Measurements from ENCODE around the gene FIGNL2.
"Not testable (repeated sequence)": the region's sequence is repeated elsewhere in the genome, so short reads cannot be mapped to it uniquely, and the experiment has no call there.

Gene FIGNL2

DNA sequence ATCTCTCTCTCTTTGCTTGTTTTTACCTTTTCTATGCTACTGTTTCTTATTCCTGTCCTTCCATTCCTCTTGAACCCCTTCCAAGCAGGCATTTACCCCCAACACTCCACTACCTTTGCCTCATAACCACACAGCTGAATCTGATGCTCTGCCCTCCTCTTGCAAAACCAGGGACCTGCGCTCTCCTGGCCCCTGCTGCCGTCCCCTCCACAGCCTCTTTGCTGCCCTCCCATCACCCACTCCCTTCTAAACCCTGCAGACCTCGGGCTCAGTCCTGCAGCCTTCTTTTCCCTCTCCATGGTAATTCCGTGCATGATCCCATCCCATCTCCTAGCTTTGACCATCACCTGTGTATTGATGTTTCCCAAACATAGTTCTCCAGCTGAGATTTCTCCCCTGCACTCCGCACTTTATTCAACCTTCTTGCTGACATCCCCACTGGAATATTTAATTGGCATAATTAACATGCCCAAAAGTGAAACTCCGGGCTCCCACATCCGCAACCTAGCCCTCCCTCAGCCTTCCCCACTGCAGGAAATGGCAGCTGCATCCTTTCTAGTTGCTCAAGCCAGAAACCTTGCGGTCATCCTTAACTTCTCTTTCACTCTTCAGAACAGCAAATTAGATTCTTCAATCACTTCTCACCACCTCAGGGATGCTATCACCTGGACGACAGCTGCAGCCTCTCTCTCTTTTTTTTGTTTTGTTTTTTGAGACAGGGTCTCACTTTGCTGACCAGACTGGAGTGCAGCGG, 16.0 kb downstream of the FIGNL2 start:
- no peak for DNase-seq

DNA sequence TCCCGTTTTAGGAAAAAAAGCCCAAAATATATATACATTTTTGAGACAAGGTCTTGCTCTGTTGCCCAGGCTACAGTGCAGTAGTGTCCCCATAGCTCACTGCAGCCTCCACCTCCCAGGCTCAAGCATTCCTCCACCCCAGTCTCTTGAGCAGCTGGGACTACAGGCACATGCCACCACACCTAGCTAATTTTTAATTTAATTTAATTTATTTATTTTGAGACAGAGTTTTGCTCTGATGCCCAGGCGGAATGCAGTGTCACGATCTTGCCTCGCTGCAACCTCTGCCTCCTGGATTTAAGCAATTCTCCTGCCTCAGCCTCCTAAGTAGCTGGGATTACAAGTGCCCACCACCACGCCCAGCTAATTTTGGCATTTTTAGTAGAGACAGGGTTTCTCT, 16.7 kb downstream of the FIGNL2 start:
- DNase-seq = not testable (repeated sequence)

DNA sequence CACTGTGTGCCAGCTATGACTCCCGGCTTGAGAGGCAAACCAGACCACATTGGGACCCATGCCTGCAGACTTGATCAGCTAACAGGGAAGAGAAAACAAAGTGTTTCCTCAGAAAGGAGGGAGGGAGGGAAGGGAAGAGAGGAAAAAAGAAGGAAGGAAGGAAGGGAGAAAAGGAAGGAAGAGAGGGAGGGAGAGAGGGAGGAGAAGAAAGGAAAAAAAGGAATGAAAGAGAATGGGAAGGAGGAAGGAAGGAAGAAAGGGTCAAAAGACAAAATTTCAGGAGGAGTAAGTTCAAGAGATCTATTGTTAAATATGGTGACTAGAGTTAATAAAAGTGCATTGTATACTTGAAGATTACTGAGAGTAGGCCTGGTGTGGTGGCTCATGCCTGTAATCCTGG, 18.9 kb downstream of the FIGNL2 start:
- DNase-seq = no peak

DNA sequence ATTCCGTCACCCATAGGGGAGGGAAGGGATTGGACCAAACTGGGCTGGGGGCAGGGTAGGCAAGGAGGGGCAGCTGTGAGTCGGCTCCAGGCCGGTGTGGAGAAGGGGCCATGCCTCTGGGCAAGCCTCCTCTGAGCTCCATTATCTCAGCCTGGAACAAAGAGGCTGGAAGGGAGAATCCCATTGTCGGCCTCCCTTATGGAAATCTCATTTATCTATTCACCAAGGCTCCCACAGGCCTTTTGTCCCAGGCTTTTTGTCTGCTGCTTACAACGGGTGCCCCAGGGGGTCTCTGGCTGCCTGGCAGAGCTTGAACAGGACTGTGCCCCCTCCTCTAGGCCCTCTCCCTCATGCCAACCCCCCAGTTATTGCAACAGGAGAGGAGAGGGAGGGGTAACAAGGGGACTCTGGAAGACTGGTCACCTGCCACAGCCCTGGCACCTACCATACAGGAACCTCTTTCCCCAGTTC, 19.5 kb downstream of the FIGNL2 start:
- no peak for DNase-seq

DNA sequence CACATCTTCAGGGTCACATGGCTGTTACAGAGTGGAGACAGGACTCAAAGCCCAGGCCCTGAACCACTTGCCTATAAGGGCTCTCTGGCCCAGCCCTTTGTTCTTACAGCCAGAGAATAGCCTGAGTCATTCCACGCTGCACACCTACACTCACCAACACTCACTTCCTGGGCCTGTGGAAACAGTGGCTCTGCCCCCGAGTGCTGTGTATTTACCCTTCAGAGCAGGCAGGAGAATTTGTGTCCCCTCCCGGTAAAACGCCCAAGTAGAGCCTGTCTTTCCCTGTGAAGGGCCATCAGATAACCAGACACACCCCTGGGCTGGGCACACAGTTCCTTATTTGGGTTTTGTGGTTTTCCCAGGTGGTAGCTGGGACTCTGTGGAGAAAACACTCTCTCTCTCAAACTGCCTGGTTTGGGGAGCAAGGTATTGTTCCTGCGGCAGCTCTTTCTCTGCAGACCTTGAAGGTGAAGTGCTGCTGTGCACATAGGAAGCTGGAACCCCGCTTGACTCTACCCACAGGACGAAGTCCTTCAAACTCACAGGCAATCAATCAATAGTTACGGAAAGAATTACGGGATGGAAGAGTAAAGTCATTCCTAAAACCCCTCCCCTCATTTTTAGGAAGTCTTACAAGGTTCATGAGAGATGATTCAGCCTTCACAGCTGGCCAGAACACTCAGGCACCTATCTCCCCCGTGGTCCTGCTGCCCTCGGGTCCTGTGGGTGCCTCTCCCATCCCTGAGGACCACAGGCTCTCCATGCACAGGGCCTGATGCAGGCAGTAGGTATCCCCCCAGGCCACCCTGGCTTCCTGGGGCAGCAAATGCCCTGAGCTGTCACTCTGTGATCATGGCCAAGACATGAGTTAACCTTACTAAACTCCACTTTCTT, 20.3 kb downstream of the FIGNL2 start:
- peak; percentile 25 for DNase-seq

DNA sequence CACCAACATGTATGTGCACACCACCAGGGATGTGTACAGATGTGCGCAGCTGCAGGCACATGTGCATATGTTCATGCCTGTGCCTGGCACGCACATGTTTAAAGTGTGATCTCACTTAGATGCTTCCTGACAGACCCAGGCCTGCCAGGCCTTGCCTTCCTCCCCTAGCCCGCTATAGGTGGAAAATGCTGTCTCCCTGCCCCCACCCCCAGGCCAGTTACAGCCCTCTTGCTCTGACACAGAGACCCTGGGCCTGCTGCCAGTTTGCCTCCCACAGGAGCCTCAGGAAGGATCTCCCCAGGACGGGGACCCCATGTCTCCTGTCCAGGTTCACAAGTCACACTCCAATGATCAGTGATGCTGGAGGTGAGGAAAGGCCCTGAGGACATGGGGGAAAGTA, 21.6 kb downstream of the FIGNL2 start:
- DNase-seq = no peak

DNA sequence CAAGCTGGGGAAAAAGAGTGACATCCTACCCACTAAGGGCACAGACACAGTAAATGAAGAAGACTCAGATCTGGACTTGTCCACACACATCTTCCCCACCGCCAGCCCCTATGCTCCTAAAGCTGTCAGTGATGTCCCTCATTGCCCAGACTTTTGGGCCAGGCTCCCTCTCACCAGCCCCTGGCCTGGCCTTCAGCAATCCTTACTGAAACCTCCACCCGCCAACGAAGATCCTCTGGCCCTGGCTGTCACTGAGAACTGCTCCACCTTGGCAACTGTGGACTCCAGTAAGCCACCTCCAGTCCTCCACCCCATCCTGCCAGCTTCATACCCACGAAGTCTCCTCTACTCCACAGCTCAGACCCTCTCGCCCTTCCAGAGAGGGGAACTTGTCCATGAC, 23.3 kb downstream of the FIGNL2 start:
- no peak for DNase-seq

DNA sequence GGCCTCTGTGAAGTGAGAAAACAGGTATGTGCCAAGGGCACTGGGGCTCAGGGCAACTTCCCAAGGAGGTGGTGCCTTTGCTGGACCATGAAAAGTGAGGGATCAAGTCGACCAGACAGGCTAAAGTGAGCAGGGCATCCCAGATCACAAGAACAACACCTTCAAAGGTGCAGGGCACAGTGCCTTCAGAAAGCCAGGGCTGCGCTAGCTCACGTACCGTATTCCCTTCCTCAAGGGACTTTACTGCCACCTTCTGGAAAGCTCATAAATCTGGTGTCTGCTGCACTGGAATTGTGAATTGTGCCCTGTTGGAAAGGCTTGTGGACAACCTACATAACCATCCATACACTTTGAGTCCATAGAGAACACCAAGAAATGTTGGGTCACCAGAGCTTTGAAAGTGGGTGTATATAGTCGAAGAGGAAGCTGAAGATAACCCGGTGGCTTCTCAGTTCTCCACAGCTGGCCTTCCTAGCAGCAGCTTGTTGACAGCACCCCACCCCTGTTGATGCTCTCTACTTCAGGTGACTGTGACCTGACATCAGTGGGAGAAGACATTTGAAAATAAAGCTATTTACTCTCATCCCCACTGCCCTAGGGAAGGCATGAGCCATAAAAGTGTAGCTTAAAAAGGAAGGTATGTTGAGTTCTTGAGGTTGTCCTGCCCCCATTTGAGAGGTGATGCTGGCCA, 24.5 kb downstream of the FIGNL2 start:
- peak; percentile 67 for DNase-seq

DNA sequence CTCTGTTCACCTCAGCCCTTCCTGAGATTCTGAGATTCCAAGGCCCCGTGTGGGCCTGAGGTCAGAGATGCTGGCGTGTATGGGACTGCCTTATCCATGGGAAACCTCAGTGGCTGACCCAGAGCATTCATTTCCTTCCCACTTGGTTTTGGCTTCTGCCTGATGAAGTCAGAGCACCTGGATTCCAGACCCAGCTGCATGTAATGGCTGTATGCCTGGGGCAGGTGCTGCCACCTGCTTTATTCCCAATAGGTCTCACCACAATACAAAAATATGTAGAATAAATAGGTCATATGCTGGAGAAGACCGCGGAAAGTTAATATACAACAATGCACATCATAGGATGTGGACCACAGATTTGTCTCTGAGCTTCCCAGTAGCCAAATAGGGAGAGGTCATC, 25.6 kb downstream of the FIGNL2 start:
- no peak for DNase-seq

DNA sequence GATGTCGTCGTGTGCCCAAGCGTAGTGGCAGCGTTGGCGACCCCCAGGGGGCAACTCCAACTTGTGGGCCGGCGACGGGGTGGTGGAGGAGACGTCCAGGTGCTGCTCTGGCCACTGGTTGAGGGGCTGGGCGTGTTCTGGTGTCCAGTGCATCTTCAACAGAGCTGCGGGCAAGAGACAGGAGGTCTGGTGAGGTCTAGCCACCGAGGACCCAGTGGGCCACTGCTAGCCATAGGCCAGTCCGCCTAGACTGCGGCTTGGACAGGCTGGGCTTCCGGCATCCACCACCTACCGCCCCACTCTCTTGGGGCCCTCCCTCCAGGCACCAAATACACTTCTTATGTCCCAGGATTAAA, 26.3 kb downstream of the FIGNL2 start:
- no peak for DNase-seq

DNA sequence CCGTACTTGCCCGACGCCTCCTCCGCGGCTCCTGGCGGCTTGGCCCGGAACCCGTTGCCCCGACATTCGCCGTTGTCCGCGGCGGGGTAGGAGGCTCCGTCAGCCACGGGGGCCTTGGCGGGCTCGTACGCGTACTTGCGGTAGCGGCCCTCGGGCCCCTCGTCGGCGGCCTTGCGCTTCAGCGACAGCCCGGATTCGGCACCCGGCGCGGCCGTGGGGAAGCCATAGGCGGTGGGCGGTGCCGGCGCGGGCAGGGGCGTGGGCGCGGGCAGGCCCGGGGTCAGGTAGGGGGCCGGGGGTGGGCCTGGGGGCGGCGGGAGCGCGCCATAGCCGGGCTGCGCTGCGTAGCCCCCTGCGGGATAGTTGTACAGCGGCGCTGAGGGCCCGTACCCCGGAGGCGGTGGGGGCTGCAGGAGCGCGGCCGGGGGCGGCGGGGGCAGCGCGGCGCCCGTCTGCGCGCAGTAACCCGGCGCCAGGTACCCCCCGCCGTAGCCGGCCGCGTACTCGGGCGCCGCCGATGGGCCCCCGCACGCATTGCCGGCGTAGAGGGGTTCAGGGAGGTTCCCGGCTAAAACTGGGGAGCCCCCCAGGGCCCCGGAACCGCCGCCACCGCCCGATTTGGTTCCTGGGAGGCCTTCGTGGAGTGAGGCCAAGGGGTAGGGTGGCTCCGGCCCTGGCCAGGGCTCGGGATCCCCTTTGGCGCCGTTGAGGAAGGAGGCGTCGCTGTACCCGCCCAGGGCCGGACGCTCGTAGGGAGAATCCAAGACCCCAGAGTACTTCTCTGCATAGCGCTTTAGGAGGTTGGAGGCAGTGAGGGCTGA, 26.9 kb downstream of the FIGNL2 start:
- DNase-seq = no peak

DNA sequence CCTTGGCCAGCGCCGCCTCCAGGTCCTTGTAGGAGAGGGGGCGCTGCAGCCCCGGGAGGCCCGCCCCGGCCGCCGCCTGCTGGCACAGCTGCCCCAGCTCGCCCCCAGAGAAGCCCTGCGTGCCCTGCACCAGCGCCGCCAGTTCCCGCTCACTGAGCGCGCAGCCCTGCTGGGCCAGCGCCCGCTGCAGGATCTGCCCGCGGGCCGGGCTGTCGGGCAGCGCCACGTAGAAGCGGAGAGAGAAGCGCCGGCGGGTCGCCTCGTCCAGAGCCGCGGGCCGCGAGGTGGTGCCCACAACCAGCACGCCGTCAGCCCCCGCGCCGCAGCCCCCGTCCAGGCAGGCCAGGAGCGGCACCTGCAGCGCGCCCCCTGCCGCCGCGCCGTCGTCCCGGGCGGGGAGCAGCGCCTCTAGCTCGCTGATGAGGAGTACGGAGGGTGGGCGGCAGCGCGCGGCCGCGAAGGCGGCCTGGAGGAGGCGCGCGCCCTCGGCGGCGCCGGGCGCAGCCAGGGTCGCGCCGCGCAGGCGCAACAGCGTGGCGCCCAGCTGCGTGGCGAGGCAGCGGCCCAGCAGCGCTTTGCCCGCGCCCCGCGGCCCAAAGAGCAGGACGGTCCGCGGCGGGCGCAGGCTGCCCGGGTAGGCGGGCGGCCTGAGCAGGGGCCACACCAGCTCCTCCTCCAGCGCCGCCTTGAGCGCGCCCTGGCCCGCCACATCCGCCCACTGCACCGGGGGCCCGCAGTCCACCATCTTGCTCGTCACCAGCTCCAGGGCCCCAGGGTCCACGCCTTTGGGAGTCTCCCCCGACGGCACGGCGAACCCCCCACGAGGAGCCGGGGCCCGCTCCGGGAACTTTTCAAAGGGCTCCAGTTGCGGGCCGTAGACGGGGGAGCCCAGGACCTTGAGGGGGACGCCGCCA, 27.7 kb downstream of the FIGNL2 start:
- DNase-seq = peak; percentile 19

DNA sequence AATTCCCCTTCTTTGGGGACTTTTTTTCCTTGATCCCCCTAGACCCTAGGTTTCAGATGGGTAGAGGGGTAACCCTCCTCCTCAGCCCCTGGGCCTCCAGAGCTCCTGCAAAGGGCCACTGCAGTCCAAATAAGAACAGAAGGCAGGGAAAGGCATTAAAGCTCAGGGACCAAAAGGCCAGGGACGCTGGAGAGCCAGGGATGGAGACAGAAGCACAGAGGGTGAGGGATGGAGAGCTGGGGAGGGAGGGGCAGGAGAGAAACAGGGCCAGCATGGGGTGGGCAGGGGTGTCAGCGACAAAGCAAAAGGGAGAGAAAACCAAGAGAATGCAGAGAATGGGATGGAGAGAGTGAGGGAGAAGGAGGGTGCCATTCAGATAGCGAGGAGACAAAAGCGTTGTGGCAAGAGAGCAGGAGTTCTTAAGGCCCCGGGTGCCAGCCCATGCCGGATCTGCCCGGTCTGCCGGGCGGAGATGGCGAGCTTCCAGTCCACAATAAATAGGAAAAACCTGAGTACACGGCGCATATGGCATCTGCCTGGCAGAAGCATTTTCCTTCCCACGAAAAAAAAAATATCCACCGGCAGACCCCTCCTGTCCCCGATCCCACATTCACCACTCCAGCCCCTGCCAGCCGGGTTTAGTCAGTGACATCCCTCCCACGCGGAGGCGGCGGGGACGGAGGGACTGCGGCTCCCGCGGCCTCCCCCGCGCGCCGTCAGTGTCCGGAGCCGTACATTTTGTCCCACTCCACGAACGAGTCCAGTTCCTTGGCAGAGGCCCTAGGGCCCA, 28.6 kb downstream of the FIGNL2 start:
- no peak for DNase-seq

DNA sequence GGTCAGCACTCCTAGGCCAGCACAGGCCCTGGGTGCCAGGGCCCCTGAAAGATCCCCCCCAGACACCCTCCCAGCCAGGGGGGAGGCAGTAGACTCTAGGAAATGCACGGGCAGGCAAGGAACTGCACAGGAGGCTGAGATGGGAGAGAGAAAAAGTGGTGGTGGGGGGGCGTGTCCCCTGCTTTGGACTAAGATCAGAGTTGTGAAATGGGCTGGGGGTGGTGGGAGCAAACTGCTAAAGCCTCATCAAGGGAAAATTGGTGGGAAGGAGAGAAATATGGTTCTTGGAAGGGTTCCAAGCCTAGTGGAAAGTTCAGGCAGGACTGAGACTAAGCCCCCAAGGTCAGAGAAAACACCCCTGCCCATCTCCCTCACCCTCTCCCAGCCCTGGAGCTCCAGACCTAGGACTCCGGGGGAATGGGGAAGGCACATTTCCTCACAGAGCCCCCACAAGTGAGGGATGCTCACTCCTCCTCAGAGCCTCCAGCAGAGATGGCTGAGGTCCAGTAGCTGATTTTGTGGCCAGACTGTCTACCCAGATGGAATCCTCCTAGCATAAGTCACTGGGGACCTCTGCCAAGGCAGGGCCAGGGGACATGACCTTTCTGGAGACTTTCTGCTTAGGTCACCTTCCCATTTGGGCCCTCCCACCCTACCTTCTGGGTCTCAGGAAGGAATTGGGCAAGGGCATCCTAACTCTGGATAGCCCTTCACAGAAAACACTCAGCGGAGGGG, 29.8 kb downstream of the FIGNL2 start:
- no peak for DNase-seq

DNA sequence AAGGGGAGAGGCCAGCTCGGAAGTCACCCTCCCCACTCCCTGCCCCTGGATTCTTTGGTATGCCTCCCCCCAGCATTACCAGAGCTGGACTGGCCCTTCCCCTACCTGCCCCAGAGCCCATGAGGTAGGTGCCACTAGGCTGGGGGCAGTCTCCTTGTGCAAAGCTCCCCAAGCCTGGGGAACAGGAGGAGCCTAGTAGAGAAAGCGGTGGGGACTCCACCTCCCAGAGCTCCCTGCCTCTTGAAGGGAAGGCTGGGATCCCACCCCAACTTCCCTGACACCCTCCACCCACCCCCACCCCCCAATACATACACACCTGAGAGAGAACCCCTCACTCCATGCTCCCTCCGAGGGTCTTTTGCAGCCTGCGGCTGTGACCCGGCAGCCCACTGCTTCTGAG, 30.4 kb downstream of the FIGNL2 start:
- DNase-seq = no peak

DNA sequence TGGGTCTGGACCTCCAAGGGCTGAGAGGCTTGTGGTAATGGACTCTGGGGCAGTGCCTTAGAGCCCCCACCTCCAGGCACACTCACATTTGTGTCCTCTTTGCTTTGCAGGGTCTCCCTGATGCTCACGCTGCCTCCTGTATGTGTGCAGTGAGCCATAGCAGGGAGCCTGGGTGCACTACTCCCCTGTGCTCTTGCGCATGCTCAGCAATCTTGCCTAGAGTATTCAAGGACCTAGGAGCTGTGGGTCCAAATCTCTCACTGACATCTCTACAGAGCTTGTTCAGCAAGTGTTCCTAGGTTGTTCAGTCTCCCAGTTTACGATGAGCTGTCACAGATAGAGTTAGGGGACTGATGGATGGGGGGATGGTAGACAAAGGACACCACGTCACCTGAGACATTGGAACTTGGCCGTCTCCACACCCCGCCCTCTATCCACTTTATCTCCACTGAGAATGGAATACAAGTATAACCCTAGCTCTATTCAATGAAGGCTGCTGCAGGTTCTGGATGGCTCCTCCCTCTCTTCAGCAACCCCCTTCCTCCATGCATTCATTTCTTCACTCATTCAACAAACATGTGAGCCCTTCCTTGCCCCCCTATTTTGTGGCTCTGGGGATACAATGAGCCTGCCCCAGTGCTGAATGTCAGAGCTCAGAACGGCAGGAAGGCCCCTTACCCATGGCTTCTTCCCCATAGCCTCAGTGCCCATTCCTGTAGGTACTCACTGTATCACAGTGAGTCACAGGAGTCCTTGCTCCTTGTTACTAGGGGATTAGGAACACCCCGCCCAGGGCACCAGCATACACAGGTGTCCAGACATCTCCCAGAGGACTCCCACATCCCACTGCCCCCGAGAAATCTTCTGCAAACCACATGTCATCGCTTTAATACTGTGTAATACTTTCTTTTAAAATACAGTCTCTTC, 31.2 kb downstream of the FIGNL2 start:
- DNase-seq = no peak

DNA sequence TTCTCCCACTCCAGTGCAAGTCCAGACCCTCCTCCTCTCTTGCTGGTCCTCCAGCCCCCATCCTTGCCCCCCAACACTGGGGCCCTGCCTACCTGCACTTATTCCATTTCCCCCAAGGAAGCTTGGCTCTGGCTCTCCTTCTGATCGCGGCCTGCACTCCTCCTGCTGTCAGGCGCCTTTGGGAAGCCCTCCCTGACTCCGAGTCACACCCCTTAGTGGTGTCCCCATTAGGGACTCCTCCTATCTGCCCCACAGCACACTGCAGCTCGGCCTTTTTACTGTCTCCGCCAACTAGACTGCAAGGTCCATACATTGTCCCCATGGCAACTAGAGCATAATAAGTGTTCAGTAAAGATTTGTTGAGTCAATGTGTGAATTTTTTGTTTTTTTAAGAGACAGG, 32.9 kb downstream of the FIGNL2 start:
- DNase-seq = no peak

DNA sequence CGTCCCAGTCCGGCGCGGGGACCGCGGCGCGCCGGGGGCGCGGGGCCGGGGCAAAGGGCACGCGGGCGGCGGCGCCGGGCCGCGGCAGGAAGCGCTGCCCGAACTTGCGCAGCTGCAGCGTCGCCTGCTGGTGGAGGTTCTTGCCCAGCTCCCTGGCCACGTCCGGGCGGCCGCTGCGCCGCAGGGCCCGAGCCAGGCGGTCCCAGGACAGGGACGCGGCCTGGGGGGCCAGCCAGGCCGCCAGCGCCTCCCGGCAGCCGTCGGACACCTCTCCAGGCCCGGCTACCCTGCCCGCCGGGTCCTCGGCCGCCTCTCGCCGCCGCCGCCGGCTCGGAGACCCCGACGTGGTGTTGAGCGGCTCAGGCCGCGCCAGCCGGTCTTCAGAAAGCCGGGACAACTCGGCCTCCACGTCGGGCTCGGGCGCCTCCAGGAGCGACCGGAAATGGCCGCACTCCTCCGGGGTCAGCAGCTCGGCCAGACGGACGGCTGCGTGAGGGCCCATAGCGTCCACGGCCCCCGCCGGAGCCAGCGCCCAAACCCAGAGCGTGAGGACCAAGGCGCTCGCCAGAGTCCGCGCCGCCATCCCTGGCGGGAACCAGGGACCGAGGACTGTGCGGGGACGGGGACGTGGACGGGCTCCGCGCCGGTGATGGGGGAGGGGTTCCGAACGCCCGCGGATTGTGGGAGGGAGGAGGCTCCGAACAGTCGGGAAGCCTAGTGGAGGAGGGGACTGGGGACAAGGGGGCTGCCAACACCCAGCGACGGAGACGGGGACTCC, 34.0 kb downstream of the FIGNL2 start:
- DNase-seq = peak; percentile 21

Data from DMS153 (cell line).